GM08714 (cell line): ENCODE data around the gene NBDY.
"Not testable (repeated sequence)": the region's sequence is repeated elsewhere in the genome, so short reads cannot be mapped to it uniquely, and the experiment has no call there.

Source experiments
- H3K4me3 ChIP-seq: fragments of 200-500 bp; sonication (Bioruptor generic); 2 replicates; pipeline ENCODE4 v1.5.1; 2014; ENCODE audit warnings: mild to moderate bottlenecking, low read length, inconsistent platforms
- ZNF274 ChIP-seq: IDR thresholded peaks from 2 replicates; pipeline ENCODE4 v1.6.1; 2012; ENCODE audit warnings: mild to moderate bottlenecking, low read depth, low read length

The NBDY gene

GRCh38 chrX:56729152-56729850 lies at the start of gene NBDY:
NBDY (plus strand) TSS chrX:56729243; CDS start chrX:56729354, 111 bp downstream.
- H3K4me3 ChIP-seq, result peak within 1 kb of the TSS; percentile 89
- TF ChIP-seq ZNF274, result no peak

GRCh38 chrX:56704530-56704929 lies 24.5 kb upstream of the NBDY start:
- H3K4me3 ChIP-seq, result not testable (repeated sequence)

GRCh38 chrX:56726605-56727004 lies 2.4 kb upstream of the NBDY start:
- TF ChIP-seq ZNF274, result no peak
- no peak overlapping the region for H3K4me3 ChIP-seq

- H3K4me3 ChIP-seq, result no peak overlapping the region
- no peak for TF ChIP-seq ZNF274
These were observed 1.5 kb upstream of the NBDY start for GRCh38 chrX:56727531-56727930.

- no peak for TF ChIP-seq ZNF274
- H3K4me3 ChIP-seq, result no peak overlapping the region; the same call in 1 of the 2 replicates
These were observed 722 bp upstream of the NBDY start for GRCh38 chrX:56728321-56728720.

GRCh38 chrX:56728752-56729151 lies 291 bp upstream of the NBDY start:
- no peak for TF ChIP-seq ZNF274
- peak overlapping the region; percentile 89 for H3K4me3 ChIP-seq

- H3K4me3 ChIP-seq, result no peak overlapping the region
- no peak for TF ChIP-seq ZNF274
These were observed 4.5 kb downstream of the NBDY start for GRCh38 chrX:56733459-56734046.

- H3K4me3 ChIP-seq, result no peak overlapping the region
- TF ChIP-seq ZNF274, result no peak
These were observed 7.2 kb downstream of the NBDY start for GRCh38 chrX:56736219-56736618.

GRCh38 chrX:56738670-56739069 lies 9.6 kb downstream of the NBDY start:
- H3K4me3 ChIP-seq, result no peak overlapping the region
- TF ChIP-seq ZNF274, result no peak

- no peak for TF ChIP-seq ZNF274
- H3K4me3 ChIP-seq, result no peak overlapping the region
These were observed 16.0 kb downstream of the NBDY start for GRCh38 chrX:56744996-56745395.

GRCh38 chrX:56746996-56747395 lies 18.0 kb downstream of the NBDY start:
- no peak for TF ChIP-seq ZNF274
- H3K4me3 ChIP-seq, result no peak overlapping the region

GRCh38 chrX:56751071-56751470 lies 22.0 kb downstream of the NBDY start:
- no peak overlapping the region for H3K4me3 ChIP-seq
- no peak for TF ChIP-seq ZNF274

- H3K4me3 ChIP-seq, result no peak overlapping the region
- no peak for TF ChIP-seq ZNF274
These were observed 28.3 kb downstream of the NBDY start for GRCh38 chrX:56757327-56757726.

- TF ChIP-seq ZNF274, result no peak
- no peak overlapping the region for H3K4me3 ChIP-seq
These were observed 29.4 kb downstream of the NBDY start for GRCh38 chrX:56758456-56758855.

- no peak overlapping the region for H3K4me3 ChIP-seq
- no peak for TF ChIP-seq ZNF274
These were observed 30.8 kb downstream of the NBDY start for GRCh38 chrX:56759736-56760409.

- H3K4me3 ChIP-seq, result not testable (repeated sequence)
These were observed 31.5 kb downstream of the NBDY start for GRCh38 chrX:56760410-56761124.
